OCI-M2 (cell line): Measurements from ENCODE around the gene ZCWPW1.
"Not testable (repeated sequence)": the region's sequence is repeated elsewhere in the genome, so short reads cannot be mapped to it uniquely, and the experiment has no call there.

Experiments used
- DNase-seq: peaks from one replicate; lab custom pipeline; 2025; ENCODE audit not compliant: unreplicated experiment; lab: John Stamatoyannopoulos, UW

ZCWPW1 gene

DNA sequence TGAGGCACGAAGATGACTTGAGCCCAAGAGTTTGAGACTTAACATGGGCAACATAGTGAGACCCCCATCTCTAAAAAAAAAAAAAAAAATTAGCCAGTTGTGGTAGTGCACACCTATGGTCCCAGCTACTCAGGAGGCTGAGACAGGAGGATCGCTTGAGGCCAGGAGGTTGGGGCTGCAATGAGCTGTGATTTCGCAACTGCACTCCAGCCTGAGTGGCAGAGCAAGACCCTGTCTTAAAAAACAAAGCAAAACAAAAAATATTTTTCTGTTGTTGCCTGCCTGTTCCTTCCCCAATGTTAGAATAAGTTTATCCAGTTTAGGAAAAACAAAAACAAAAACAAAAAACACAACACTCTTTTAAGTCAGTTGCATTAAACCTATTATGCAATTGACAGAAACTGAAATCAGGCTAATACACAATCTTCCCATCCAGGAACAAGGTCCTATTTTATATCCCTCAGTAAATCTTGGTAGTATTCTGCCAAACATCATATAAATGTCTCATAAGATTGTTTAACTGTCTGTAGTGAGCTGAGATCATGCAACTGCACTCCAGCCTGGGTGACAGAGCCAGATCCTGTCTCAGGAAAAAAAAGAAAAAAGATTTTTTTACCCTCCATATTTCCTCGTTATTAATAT, 50.3 kb downstream of the ZCWPW1 start:
- no peak for DNase-seq

DNA sequence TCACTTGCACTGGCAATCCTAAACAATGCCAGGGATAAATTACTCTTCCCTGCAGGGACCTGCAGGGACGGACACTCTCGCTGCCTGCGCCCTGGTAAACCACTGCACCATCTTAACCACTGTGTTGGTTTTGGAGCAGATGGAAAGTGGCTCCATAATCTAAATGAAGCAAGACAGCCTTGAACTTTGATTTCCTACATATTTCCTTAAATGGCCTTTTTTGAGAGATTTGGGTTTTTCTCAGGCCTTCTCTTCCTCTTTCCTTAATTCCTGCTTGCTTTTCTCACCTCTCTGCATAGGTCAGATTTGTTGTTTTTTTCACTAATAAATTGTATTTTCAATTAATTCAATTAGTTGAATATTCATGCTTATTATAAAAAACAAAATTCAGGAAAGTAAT, 52.4 kb downstream of the ZCWPW1 start:
- no peak for DNase-seq

DNA sequence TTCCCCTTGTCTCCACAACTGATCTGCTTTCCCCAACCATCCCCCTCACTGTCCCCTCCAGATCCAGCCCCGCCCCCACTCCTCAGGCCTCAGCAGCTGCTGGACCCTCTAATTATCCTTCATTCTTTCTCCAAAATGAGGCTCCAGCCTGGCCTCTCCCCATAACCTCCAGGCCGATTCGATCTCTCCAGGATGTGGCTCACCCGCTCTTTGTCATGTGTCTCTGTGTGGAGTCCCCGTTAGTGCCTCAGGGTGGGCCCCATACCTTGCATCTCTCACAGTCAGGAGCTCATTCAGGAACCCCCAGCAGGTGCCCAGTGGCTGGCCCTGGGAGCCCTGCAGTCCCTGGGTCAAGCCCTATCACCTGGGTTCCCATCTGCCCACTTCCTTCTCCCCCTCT, 53.9 kb downstream of the ZCWPW1 start:
- no peak for DNase-seq

DNA sequence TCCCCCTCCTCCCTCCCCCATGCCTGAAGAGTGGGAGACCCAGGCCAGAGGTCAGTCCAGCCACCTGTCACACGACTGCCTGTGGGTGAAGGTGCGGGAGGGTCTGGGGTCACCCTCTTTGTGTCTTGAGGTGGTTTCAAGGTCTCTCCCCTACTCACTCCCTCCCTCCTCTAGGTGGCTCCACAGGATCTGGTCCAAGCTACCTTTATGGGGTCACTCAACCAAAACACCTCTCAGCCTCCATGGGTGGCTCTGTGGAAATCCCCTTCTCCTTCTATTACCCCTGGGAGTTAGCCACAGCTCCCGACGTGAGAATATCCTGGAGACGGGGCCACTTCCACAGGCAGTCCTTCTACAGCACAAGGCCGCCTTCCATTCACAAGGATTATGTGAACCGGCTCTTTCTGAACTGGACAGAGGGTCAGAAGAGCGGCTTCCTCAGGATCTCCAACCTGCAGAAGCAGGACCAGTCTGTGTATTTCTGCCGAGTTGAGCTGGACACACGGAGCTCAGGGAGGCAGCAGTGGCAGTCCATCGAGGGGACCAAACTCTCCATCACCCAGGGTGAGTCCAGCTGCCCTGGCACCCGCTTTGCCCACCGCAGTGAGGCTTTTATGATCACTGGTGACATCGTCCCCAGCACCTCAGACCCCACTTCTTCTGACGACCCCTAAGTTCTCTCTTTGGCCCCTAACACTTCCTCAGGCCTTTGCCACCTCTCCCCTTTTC, 54.5 kb downstream of the ZCWPW1 start:
- not testable (repeated sequence) for DNase-seq

DNA sequence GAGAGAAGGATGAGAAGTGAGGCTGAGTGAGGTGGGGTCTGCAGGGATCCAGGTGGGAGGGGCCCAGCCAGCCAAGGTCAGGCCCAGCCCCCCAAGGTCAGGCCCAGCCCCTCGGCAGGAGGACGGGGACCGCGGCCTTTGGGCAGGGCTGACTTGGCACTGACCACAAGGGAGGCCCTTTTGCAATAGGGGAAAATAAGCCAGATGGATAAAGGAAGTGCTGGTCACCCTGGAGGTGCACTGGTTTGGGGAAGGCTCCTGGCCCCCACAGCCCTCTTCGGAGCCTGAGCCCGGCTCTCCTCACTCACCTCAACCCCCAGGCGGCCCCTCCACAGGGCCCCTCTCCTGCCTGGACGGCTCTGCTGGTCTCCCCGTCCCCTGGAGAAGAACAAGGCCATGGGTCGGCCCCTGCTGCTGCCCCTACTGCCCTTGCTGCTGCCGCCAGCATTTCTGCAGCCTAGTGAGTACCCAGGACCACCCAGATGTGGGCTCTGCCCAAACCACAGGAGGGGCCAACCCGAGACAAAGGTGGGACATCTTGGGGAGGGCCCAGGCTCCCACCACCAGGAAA, 55.2 kb downstream of the ZCWPW1 start, which contains the start of gene PILRA:
Gene PILRA, plus strand, starts transcription at position 227 of the 571 bp plus-strand sequence. Its CDS starts 170 bp downstream, at position 397.
- no peak for DNase-seq

DNA sequence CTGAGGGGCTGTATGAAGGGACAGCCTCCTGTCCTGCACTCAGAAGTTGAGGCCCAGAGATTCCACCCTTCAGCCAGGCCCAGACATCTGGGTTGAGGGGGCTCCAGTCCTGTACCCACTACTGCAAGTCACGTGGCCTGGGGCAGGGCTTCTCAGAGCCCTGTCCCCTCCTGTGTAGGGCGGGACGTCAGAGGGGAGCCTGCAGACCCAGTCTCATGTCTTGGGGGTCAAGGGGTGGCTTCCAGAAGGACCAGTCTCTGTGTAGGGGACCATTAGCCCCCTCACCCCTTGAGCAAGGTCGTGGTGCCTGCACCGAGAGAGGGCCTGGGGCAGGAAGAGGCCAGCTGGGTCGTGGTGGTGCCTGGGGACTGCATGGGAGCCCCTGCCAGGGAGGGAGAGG, 55.8 kb downstream of the ZCWPW1 start:
- DNase-seq: no peak

DNA sequence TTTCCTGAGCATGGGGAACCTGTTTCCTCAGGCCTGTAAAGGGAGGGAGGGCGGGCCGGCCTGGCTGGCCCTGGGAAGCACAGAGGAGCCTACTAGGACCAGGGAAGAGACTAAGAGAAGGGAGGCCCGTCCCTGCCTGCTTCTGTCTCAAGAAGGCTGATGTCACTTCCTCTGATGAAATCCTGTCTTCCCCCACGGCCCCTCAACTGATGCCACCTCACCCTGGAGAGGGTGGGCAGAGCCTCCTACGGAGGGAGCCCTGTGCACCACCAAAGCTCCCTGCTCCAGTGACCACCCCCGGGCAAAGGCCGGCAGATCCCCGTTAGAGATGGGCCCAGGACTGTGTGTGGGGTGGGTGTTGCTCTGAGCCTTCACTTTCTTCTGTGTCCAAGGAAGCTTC, 56.2 kb downstream of the ZCWPW1 start:
- no peak for DNase-seq

DNA sequence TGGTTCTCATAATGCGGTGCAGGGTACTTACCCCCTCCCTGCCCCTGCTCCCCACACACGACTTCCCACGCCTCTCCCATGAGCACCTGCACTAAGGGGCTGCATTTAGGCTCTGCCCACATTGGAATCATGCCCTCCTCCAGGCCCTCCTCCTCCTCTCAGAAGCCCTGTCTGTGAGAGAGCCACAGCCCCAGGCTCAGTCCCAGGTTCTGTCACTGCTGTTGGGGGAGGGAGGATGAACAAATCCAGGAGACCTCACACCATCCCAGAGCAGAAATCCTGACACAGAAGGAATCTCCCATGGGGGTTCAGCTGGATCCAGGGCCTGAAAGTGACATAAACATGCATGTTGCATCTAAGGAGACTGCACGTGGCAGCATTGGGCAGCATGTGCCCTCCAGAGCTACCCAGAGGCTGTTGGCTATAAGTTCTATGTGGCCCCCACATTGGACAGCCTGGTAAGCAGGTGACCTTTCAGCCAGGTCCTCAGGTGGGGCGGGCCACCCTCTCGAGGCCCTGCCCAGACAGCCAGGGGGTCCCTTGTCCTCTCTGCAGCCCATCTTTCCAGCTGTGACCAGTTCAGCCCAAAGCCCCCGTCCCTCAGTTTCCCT, 56.8 kb downstream of the ZCWPW1 start:
- DNase-seq: no peak

DNA sequence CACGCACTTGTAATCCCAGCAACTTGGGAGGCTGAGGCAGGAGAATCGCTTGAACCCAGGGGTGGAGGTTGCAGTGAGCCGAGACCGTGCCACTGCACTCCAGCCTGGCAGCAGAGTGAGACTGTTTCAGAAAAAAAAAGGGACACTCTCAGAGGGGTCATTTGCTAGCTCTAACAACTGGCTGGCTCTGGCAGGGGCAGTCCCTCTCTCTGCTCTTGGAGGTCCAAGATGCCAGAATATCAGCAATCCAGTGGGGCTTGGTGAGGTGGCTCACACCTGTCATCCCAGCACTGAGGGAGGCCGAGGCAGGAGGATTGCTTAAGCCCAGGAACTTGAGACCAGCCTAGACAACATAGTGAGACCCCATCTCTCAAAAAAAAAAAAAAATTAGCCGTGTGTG, 57.8 kb downstream of the ZCWPW1 start:
- DNase-seq: no peak

DNA sequence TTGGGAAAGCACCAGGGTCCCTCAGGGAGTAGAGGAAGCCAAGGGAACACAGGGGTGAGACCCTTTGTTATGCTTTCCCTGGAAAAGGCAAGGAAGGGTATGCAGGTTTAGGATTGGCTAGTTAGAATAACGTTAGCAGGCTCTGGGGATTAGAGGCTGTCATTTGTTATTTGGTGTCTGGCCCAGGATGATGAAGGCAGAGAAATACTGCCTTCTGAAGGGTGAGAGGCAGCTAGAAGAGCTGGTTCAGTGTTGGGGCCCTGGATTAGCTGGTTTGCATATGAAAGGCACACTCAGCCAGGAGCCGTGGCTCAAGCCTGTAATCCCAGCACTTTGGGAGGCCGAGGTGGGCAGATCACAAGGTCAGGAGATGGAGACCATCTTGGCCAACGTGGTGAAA, 58.2 kb downstream of the ZCWPW1 start:
- no peak for DNase-seq

DNA sequence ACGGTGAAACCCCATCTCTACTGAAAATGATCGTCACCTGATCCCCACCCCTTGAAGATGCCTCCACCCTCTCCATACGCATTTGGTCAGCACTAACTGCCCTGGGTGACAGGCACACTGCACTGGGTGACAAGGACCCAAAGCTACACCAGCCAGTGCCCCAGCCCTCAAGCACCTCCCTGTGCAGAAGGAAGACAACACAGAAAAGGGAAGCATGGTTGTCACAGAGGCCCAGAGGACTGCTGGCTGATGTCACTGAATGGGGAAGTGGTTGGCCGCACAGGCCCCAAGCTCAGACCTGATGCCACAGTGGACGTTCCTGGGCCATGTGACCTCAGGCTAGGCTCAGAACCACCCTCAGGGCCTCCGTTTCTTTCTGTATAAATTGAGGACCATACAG, 59.4 kb downstream of the ZCWPW1 start:
- DNase-seq: no peak

DNA sequence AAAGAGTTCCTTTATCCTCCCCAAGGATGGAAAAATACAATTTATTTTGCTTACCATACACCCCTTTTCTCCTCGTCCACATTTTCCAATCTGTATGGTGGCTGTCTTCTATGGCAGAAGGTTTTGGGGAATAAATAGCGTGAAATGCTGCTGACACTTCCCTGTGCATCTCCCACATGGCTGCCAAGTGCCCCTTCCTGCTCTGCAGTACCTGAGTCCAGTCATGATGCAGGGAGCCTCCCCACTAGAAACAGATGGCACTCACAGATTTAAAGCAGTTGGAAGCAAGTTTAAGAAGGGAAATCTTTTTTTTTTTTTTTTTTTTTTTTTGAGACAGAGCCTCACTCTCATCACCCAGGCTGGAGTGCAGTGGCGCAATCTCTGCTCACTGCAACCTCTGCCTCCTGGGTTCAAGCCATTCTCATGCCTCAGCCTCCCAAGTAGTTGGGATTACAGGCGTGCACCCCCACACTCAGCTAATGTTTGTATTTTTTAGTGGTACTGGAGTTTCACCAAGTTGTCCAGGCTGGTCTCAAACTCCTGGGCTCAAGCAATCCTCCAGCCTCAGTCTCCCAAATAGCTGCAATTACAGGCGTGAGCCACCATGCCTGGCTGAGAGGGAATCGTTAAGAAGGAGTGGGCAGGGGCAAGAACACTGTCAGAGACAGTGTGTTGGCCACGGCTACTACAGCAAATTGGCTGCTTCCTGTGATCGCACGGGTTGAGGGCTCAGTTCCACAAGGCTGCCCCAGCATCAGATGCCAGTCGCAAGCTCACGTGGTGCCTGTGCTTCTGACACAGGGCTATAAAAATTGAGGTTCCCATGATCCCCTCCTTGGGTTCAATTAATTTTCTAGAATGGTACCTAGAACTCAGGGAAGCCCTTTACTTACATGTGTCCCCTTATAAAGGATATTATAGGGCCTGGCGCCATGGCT, 60.6 kb downstream of the ZCWPW1 start:
- no peak for DNase-seq

DNA sequence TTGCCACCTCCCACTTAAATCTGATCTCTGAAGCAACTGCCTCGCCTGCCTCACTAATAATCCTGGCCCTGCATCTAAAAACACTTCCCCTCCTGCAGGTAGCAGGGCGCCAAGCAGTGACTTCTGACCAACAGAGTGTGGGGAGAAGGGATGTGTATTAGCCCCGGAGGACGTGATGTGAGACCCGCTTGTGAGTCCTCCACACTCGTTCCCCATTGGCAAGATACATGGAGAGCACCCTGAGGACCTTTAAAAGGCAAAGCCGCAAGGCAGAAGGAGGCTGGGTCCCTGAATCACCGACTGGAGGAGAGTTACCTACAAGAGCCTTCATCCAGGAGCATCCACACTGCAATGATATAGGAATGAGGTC, 61.3 kb downstream of the ZCWPW1 start:
- no peak for DNase-seq

DNA sequence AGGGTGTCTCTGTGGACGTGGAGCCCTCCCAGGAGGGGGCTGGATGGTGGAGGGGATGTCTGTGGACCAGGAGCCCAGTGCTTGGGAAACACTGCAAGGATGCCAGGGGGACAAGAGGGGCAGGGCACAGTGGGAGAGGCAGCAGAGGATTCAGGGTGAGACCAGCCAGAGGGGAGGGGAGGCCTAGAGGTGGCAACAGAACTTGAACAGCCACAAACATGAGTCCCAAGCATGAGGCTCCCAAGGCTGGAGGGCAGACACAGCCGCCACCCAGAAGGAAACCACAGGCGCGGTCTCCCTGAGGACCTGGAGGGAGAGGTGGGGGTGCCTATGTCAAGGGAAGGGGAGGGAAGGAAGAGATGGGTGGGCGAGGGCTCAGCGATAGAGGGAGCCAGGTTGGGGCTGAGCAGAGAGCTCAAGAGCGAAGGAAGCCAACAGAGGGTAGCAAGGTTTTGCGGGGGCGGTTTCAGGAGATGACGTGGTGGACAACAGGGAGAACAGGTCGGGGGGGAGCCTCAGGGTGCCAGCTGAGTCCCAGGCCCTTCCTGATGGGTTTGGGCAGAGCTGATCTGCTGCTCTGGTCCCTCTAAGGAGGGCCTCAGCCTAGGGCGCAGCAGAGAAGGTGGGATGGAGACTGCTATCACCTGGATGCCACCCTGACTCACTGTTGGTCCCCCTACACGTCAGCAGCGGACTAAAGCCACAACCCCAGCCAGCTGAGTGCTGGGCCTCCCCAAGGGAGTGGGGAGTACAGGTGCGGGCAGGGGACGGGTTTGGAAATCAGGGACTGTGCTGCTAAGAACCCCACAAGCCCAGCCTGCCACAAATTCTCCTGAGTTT, 61.9 kb downstream of the ZCWPW1 start:
- no peak for DNase-seq

DNA sequence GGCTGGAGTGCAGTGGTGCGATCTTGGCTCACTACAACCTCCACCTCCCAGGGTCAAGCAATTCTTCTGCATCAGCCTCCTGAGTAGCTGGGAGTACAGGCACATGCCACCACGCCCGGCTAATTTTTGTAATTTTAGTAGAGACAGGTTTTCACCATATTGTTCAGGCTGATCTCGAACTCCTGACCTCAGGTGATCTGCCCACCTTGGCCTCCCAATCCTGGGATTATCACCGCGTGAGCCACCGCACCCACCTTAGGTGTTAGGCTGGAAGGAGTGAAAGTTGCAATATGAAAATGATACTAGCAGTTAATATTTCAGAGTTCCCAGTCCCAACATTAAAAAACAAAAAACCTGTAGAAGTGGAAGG, 62.5 kb downstream of the ZCWPW1 start:
- DNase-seq: not testable (repeated sequence)

DNA sequence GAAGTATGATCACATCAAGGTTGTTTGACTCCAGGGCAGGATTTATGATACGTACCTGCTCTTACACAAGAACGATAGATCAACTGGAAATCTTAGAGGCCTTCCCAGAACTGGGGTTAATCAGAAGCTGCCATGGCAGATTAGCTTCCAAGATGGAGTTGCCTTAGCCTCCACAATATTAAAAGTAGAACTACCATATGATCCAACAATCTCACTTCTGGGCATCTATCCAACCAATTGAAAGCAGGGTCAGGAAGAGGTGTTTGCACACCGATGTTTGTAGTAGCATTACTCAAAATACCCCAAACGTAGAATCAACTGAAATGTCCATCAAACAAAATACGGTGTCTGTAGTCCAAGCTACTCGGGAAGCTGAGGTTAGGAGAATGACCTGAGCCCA, 64.0 kb downstream of the ZCWPW1 start:
- DNase-seq: no peak

DNA sequence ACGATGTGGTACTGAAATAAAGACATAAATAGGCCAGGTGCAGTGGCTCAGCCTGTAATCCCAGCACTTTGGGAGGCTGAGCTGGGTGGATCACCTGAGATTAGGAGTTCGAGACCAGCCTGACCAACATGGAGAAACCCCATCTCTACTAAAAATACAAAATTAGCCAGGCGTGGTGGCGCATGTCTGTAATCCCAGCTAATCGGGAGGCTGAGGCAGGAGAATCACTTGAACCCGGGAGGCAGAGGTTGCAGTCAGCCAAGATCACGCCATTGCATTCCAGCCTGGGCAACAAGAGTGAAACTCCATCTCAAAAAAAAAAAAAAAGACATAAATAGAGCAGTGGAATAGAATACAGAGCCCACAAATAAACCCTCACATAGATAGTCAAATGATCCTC, 64.7 kb downstream of the ZCWPW1 start:
- DNase-seq: not testable (repeated sequence)

DNA sequence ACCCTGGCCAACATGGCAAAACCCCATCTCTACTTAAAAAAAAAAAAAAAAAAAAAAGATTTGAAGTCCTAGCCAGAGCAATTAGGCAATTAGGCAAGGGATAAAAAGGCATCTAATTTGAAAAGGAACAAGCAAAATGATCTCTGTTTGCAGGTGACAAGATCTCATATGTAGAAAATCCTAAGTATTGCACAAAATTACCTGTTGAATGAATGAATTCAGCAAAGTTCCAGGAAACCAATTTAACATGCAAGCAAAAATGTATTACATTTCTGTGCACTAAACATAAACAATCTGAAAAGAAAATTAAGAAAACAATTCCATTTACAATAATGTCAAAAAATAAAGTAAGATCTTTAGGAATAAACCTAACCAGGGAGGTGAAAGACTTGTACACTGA, 65.4 kb downstream of the ZCWPW1 start:
- DNase-seq: no peak

DNA sequence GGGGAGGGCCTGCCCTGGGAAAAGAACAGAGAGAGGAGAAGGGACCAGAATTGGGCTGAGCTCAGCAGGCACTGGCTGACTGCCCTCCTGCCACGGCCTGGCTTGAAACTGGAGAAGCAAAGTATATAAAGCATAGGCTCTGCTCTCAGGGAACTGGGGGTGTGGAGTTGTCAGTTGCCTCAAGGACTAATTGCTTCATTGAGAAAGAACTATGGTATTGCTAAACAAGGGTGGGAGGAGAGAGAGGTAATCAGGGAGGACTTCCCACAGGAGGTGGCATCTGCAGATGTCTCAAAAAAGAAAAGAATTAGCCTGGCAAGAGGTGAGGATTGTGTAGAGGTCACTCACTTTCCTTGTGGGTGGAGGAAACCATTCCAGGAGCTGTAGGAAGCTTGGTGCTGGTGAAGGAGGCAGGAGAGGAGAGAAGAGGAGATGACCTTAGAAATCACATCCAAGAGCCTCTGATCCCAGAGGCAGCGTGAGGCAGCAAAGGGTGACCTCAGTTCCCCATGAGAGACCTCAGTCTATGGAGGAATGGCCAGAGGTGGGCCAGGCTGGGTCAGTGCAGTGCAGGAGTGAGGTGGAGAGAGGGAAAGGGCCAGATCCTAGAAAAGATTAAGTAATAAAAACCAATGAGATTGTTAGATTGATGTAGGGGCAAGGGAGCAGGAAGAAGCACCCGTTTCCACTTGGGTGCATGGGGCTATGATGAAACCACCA, 68.2 kb downstream of the ZCWPW1 start:
- DNase-seq: no peak

DNA sequence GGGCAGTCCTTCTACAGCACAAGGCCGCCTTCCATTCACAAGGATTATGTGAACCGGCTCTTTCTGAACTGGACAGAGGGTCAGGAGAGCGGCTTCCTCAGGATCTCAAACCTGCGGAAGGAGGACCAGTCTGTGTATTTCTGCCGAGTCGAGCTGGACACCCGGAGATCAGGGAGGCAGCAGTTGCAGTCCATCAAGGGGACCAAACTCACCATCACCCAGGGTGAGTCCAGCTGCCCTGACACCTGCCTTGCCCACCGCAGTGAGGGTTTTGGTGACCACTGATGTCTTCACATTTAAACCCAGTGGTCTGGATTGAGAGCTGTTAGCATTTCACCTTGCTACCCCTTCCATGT, 69.7 kb downstream of the ZCWPW1 start:
- DNase-seq: no peak
